Tibial nerve (tissue), 4 donors: Measurements from ENCODE around the gene HDAC5. TPM values are rescaled to one million over a fixed set of nuclear protein-coding genes. Genes with fewer than 3 reads are reported as not detected.

ENCODE experiments used
- DNase-seq, 2 donors: peaks; one replicate each; pipeline ENCODE4 v3.0.0-alpha.2; 2019; ENCODE audit warnings: low spot score in 2 of 2
- H3K27ac ChIP-seq, 4 donors: fragments of 200-600 bp; sonication (generic) in 3 of 4; one replicate each; pipeline ENCODE4 v1.5.1; 2017 to 2019; ENCODE audit warnings: mild to moderate bottlenecking in 1 of 4
- H3K27me3 ChIP-seq, 2 donors: fragments of 200-600 bp; sonication (generic) in 1 of 2; one replicate each; pipeline versions ENCODE4 v1.5.1 to v1.6.0; 2017 to 2019
- H3K36me3 ChIP-seq, 3 donors: fragments of 200-600 bp; sonication (generic); one replicate each; pipeline ENCODE4 v1.5.1; 2018 to 2019
- H3K4me1 ChIP-seq, 4 donors: fragments of 200-600 bp; sonication (generic) in 3 of 4; one replicate each; pipeline ENCODE4 v1.5.1; 2017 to 2019
- H3K4me3 ChIP-seq, 4 donors: fragments of 200-600 bp; sonication (generic) in 3 of 4; one replicate each; pipeline ENCODE4 v1.5.1; 2017 to 2019; ENCODE audit warnings: mild to moderate bottlenecking in 1 of 4, moderate library complexity in 1 of 4
- H3K9me3 ChIP-seq, 4 donors: fragments of 200-600 bp; sonication (generic) in 3 of 4; one replicate each; pipeline ENCODE4 v1.5.1; 2017 to 2019
- CTCF ChIP-seq, 5 experiments: fragments of 200-600 bp in 3 of 5; fragments of 450-650 bp in 2 of 5; sonication (generic) in 3 of 5; IDR thresholded peaks; one replicate each; pipeline ENCODE4 v1.5.1; 2016 to 2019; ENCODE audit warnings: antibody characterized with exemption in 5 of 5, mild to moderate bottlenecking in 3 of 5, moderate library complexity in 2 of 5
- EP300 ChIP-seq, 2 donors: sonication (generic); formaldehyde crosslinking; IDR thresholded peaks; one replicate each; pipeline ENCODE4 v1.6.1; 2017; ENCODE audit warnings: antibody characterized with exemption in 2 of 2, mild to moderate bottlenecking in 1 of 2
- POLR2A ChIP-seq, 2 donors: fragments of 450-650 bp; IDR thresholded peaks; one replicate each; pipeline ENCODE4 v1.6.1; 2017; ENCODE audit warnings: antibody characterized with exemption in 2 of 2, mild to moderate bottlenecking in 2 of 2, moderate library complexity in 2 of 2
- WGBS, 2 donors: methylation state at CpG; one replicate each; pipeline ENCODE4 v1.1.5; 2018; 5-methylcytosine and 5-hydroxymethylcytosine counted together
- total RNA-seq, 4 donors: library from RNA; depleted of rRNA; stranded (reverse); fragments of >200 nt; gene quantifications; one replicate each; pipeline ENCODE4 v1.1.0, GENCODE V29; 2016

Gene HDAC5
- total RNA-seq, 4 donors from 2014 or later, result 99.8 to 201 (median 125) TPM

DNA sequence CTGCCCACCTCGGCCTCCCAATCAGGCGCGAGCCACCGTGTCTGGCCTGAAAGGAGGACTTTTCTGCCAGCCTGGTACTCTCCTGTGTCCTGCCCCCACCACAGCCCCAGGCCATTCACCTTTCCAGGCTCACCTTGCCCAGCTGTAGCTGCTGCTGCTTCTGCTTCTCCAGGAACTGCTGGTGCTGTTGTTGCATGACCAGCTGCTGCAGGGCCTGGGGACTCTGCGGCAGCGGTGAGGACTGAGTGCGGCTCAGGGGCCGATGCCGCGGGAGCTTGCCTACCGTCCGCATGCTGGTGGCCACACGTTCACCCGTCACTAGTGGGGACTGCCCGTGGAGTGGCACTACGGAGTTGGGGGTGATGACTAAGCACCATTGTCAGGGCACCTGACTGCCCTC is 35.2 kb downstream of the HDAC5 start:
- TF ChIP-seq CTCF (IDR thresholded peaks at IDR 0.05) (no peak), POLR2A (IDR thresholded peaks at IDR 0.05) (no peak), EP300 (IDR thresholded peaks at IDR 0.05) (no peak)
- Histone ChIP-seq H3K4me1 (peaks cover 0 to 17% (median 11%) of the 10 kb centered on the region in 4 donors), H3K27me3 (no peaks in the 10 kb centered on the region), H3K36me3 (peaks cover 7 to 98% (median 37%) of the 10 kb centered on the region in 3 donors), H3K27ac (no peak overlapping the region), H3K4me3 (no peak overlapping the region), H3K9me3 (no peaks in the 10 kb centered on the region)
- 95 to 97% methylated on average over 12 to 16 of the region's 16 CpGs for WGBS, 2 donors
- DNase-seq, result no peak

- Histone ChIP-seq H3K27me3 (no peaks in the 10 kb centered on the region), H3K4me3 (no peak overlapping the region), H3K36me3 (peaks cover 7 to 98% (median 40%) of the 10 kb centered on the region in 3 donors), H3K9me3 (no peaks in the 10 kb centered on the region), H3K27ac (peak overlapping the region in 2 of 4 donors; percentile 75 to 87), H3K4me1 (peaks cover 0 to 17% (median 11%) of the 10 kb centered on the region in 4 donors)
- WGBS, 2 donors, result 31 to 55% methylated on average over 8 of the region's 8 CpGs
- TF ChIP-seq EP300 (IDR thresholded peaks at IDR 0.05) (no peak), CTCF (IDR thresholded peaks at IDR 0.05) (no peak), POLR2A (IDR thresholded peaks at IDR 0.05) (no peak)
- no peak for DNase-seq
Measured at GRCh38 chr17:44087319-44087718, 36.1 kb downstream of the HDAC5 start.

GRCh38 chr17:44086364-44087311 is 36.8 kb downstream of the HDAC5 start:
- peak overlapping the region in 2 of 4 donors; percentile 75 to 87 for H3K27ac ChIP-seq
- DNase-seq, result no peak
- 37 to 41% methylated on average over 22 to 23 of the region's 23 CpGs for WGBS, 2 donors

GRCh38 chr17:44085908-44086307 is 37.5 kb downstream of the HDAC5 start:
- H3K27me3 ChIP-seq, result no peaks in the 10 kb centered on the region
- no peak overlapping the region for H3K4me3 ChIP-seq
- H3K27ac ChIP-seq, result peak overlapping the region in 2 of 4 donors; percentile 75 to 87
- TF ChIP-seq EP300 (IDR thresholded peaks at IDR 0.05), result no peak
- no peak for TF ChIP-seq CTCF (IDR thresholded peaks at IDR 0.05)
- no peak for TF ChIP-seq POLR2A (IDR thresholded peaks at IDR 0.05)
- H3K36me3 ChIP-seq, result peaks cover 3 to 98% (median 27%) of the 10 kb centered on the region in 3 donors
- H3K9me3 ChIP-seq, result no peaks in the 10 kb centered on the region
- DNase-seq, result no peak
- 72% methylated on average over 5 of the region's 5 CpGs for WGBS, 2 donors
- H3K4me1 ChIP-seq, result peaks cover 0 to 17% (median 11%) of the 10 kb centered on the region in 4 donors

More at GRCh38 chr17:44086364-44087311, 36.8 kb downstream of the HDAC5 start:
- peaks cover 3 to 98% (median 34%) of the 10 kb centered on the region in 3 donors for H3K36me3 ChIP-seq
- TF ChIP-seq CTCF (IDR thresholded peaks at IDR 0.05) (no peak), EP300 (IDR thresholded peaks at IDR 0.05) (no peak), POLR2A (IDR thresholded peaks at IDR 0.05) (no peak)
- H3K9me3 ChIP-seq, result no peaks in the 10 kb centered on the region
- peaks cover 0 to 17% (median 11%) of the 10 kb centered on the region in 4 donors for H3K4me1 ChIP-seq
- H3K4me3 ChIP-seq, result no peak overlapping the region
- no peaks in the 10 kb centered on the region for H3K27me3 ChIP-seq

DNA sequence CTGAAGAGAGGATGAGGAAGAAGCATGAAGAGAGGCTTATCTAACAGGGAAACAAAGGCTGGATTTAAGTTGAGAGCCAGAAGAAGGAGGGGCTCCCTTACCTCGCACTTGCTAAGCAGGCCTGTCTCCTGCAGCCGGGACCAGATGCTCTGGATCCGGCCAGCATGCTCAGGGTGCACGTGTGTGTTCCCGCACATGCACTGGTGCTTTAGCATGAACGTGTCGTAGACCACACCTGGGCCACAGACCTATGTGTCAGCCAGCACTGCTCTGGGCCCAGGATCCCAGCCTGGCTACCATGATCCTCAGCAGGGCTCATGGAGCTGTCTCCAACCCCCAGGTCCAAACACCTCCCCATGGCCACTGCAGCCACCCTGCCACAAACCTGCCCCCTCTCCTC is 38.5 kb downstream of the HDAC5 start:
- Histone ChIP-seq H3K27me3 (no peaks in the 10 kb centered on the region), H3K27ac (no peak overlapping the region), H3K9me3 (no peaks in the 10 kb centered on the region), H3K4me3 (no peak overlapping the region), H3K4me1 (peaks cover 0 to 17% (median 11%) of the 10 kb centered on the region in 4 donors), H3K36me3 (peaks cover 3 to 98% (median 34%) of the 10 kb centered on the region in 3 donors)
- TF ChIP-seq CTCF (IDR thresholded peaks at IDR 0.05) (no peak), POLR2A (IDR thresholded peaks at IDR 0.05) (no peak), EP300 (IDR thresholded peaks at IDR 0.05) (no peak)
- DNase-seq, result no peak
- WGBS, 2 donors, result 80 to 81% methylated on average over 7 of the region's 7 CpGs
